K562 (cell line): ENCODE measurements around the gene FAXC. TPM values are rescaled to one million over a fixed set of nuclear protein-coding genes. Genes with fewer than 3 reads are reported as not detected.

ENCODE experiments used
- ATAC-seq: fragments of 200-7000 bp; cut with Tn5 transposase; 3 replicates; pipeline ENCODE4 v1.9.1; 2020; ENCODE audit warnings: moderate library complexity
- BruUV-seq: library from RNA; stranded (reverse); fragments of 400-500 nt; replicated peaks from 2 replicates; lab custom pipeline; 2021; lab: Mats Ljungman, UMichigan
- CTCF ChIA-PET: fragments of 300-600 bp; formaldehyde crosslinking; extraction: SDS; loops from one replicate; lab custom pipeline; 2021; ENCODE audit warnings: low intra/inter-chr PET ratio; lab: Yijun Ruan, JAX
- POLR2A ChIA-PET: fragments of 300-600, 350-650 bp; sonication (Branson Sonifier 250); formaldehyde crosslinking; extraction: SDS; loops from one replicate; lab custom pipeline; 2021; ENCODE audit warnings: antibody characterized with exemption, inconsistent platforms; lab: Yijun Ruan, JAX
- DNase-seq, 4 experiments: peaks; one replicate each; pipeline versions ENCODE4 v3.0.0 to v3.0.0-alpha.2; 2011 to 2018; ENCODE audit warnings: low spot score in 3 of 4, mixed read lengths in 3 of 4; ENCODE audit errors: extremely low read depth in 1 of 4
- FAIRE-seq: peaks from 2 replicates; lab custom pipeline; 2011; peaks lifted over from hg19 to GRCh38; lab: Jason Lieb, UNC
- H2AFZ ChIP-seq: 2 replicates; pipeline ENCODE4 v1.6.0; 2011; ENCODE audit warnings: low read depth, low read length, control low read depth, inconsistent platforms
- H3K27ac ChIP-seq: fragments of 200-600 bp; 3 replicates; pipeline ENCODE4 v1.8.0; 2011; ENCODE audit warnings: low read depth, mild to moderate bottlenecking, control low read depth, inconsistent platforms, low read length, moderate library complexity, mixed read lengths; ENCODE audit errors: extremely low read depth
- H3K27me3 ChIP-seq, 2 experiments: fragments of 300-600 bp in 1 of 2; 2 replicates in 1 of 2; 3 replicates in 1 of 2; pipeline versions ENCODE4 v1.6.0 to v1.8.0; 2011; ENCODE audit warnings: inconsistent platforms in 2 of 2, low read length in 2 of 2, mild to moderate bottlenecking in 1 of 2, mixed read lengths in 1 of 2, moderate library complexity in 1 of 2; ENCODE audit not compliant: control insufficient read depth in 2 of 2, insufficient read depth in 2 of 2
- H3K36me3 ChIP-seq: fragments of 300-600 bp; 3 replicates; pipeline ENCODE4 v1.8.0; 2011; ENCODE audit warnings: mild to moderate bottlenecking, low read length, inconsistent platforms; ENCODE audit not compliant: control insufficient read depth, insufficient read depth
- H3K4me1 ChIP-seq, 2 experiments: fragments of 200-600 bp in 1 of 2; replicated peaks in 1 of 2; 2 replicates in 1 of 2; 3 replicates in 1 of 2; pipeline versions ENCODE4 v1.5.1 to v1.8.0; 2011; ENCODE audit warnings: inconsistent platforms in 2 of 2, low read length in 2 of 2, mild to moderate bottlenecking in 1 of 2, mixed read lengths in 1 of 2, moderate library complexity in 1 of 2; ENCODE audit not compliant: control insufficient read depth in 2 of 2, insufficient read depth in 2 of 2
- H3K4me2 ChIP-seq: 2 replicates; pipeline ENCODE4 v1.6.1; 2011; ENCODE audit warnings: low read length, control low read depth, inconsistent platforms, mixed read lengths; ENCODE audit not compliant: insufficient read depth
- H3K4me3 ChIP-seq: fragments of 200-600 bp; sonication (generic), shearing (Covaris generic); 2 replicates; pipeline ENCODE4 v1.5.1; 2016; ENCODE audit warnings: control low read depth, inconsistent platforms
- H3K79me2 ChIP-seq: fragments of 200-600 bp; 3 replicates; pipeline ENCODE4 v1.8.0; 2011; ENCODE audit warnings: low read length, inconsistent platforms; ENCODE audit not compliant: control insufficient read depth, insufficient read depth
- H3K9ac ChIP-seq, 2 experiments: 2 replicates each; pipeline versions ENCODE4 v1.6.0 to v1.6.1; 2011; ENCODE audit warnings: low read depth in 2 of 2, low read length in 2 of 2, control low read depth in 1 of 2, inconsistent platforms in 1 of 2, mild to moderate bottlenecking in 1 of 2, mixed read lengths in 1 of 2; ENCODE audit not compliant: insufficient read depth in 1 of 2
- H3K9me1 ChIP-seq: one replicate; pipeline ENCODE4 v1.6.0; 2011; ENCODE audit warnings: inconsistent platforms, mild to moderate bottlenecking, low read length, moderate library complexity; ENCODE audit not compliant: control insufficient read depth, insufficient read depth
- H3K9me3 ChIP-seq: replicated peaks from 2 replicates; pipeline ENCODE4 v1.5.1; 2011; ENCODE audit warnings: low read depth, low read length, inconsistent platforms; ENCODE audit not compliant: control insufficient read depth, insufficient read depth
- H4K20me1 ChIP-seq: replicated peaks from 2 replicates; pipeline ENCODE4 v1.6.1; 2011; ENCODE audit warnings: low read length, inconsistent platforms, mixed read lengths; ENCODE audit not compliant: control insufficient read depth, insufficient read depth
- ATF2 ChIP-seq: sonication (generic); formaldehyde crosslinking; IDR thresholded peaks from 2 replicates; pipeline ENCODE4 v1.8.1; 2022; ENCODE audit warnings: missing genetic modification reagents
- CLOCK ChIP-seq: fragments of 250-450 bp; sonication (Bioruptor Pico); IDR thresholded peaks from 2 replicates; pipeline ENCODE4 v1.4.0; 2020; ENCODE audit warnings: mild to moderate bottlenecking, moderate library complexity, borderline replicate concordance
- DIDO1 ChIP-seq: fragments of 450-650 bp; IDR thresholded peaks from 2 replicates; pipeline ENCODE4 v1.6.1; 2016; ENCODE audit warnings: low read depth, missing biosample characterization, missing genetic modification characterization
- HIVEP1 ChIP-seq: fragments of 250-450 bp; sonication (Bioruptor Pico); IDR thresholded peaks from 2 replicates; pipeline ENCODE4 v1.4.0; 2020; ENCODE audit warnings: mild to moderate bottlenecking
- MAZ ChIP-seq, 2 experiments: fragments of 450-650 bp in 1 of 2; sonication (generic) in 1 of 2; formaldehyde crosslinking; IDR thresholded peaks in 1 of 2; conservative IDR thresholded peaks in 1 of 2; 2 replicates each; pipeline versions ENCODE4 v1.4.0 to v1.5.0; 2020; ENCODE audit warnings: mild to moderate bottlenecking in 1 of 2, missing genetic modification reagents in 1 of 2
- NFRKB ChIP-seq: fragments of 450-650 bp; IDR thresholded peaks from 2 replicates; pipeline ENCODE4 v1.6.1; 2016; ENCODE audit warnings: low read depth
- PYGO2 ChIP-seq: fragments of 450-650 bp; IDR thresholded peaks from 2 replicates; pipeline ENCODE4 v1.6.1; 2016; ENCODE audit warnings: mild to moderate bottlenecking, missing genetic modification characterization, moderate library complexity, missing compliant biosample characterization
- SNIP1 ChIP-seq: fragments of 450-650 bp; IDR thresholded peaks from 2 replicates; pipeline ENCODE4 v1.7.1; 2017; ENCODE audit warnings: low read depth, mild to moderate bottlenecking
- SNRNP70 ChIP-seq: fragments of 200-400 bp; formaldehyde crosslinking; optimal IDR thresholded peaks from 2 replicates; pipeline ENCODE3; 2017; ENCODE audit warnings: low read depth, low read length
- THAP7 ChIP-seq: fragments of 250-450 bp; sonication (Bioruptor Pico); IDR thresholded peaks from 2 replicates; pipeline ENCODE4 v1.5.0; 2021
- ZNF76 ChIP-seq: fragments of 250-450 bp; sonication (Bioruptor Pico); IDR thresholded peaks from 2 replicates; pipeline ENCODE4 v1.4.0; 2020; ENCODE audit warnings: mild to moderate bottlenecking, moderate library complexity, borderline replicate concordance
- ZNF778 ChIP-seq: fragments of 450-650 bp; formaldehyde crosslinking; IDR thresholded peaks from 2 replicates; pipeline ENCODE4 v1.4.0; 2020; ENCODE audit warnings: mild to moderate bottlenecking, moderate library complexity
- in situ Hi-C: fragments of 300-500 bp; cut with MboI; formaldehyde crosslinking; loops from 4 replicates; pipeline ENCODE4 v1.15.0; 2018; ENCODE audit warnings: inconsistent platforms, mixed read lengths
- intact Hi-C: fragments of 100-400 bp; cut with micrococcal nuclease; formaldehyde crosslinking; loops from 2 replicates; pipeline ENCODE4 v1.14.2; 2022
- polyA plus RNA-seq, 8 experiments: library from polyadenylated mRNA; depleted of rRNA in 4 of 8; stranded (reverse) in 5 of 8; unstranded in 3 of 8; fragments of >200 nt; fragmentation: Nextera tagmentation in 2 of 8; fragmentation: Illumina TruSeq in 1 of 8; extraction: Ambion mirVana in 2 of 8; extraction: Trizol in 1 of 8; gene quantifications; 2 replicates each; pipeline versions ENCODE4 v1.2.1 to v1.2.3, GENCODE V29; 2011 to 2014; ENCODE audit warnings: inconsistent platforms in 1 of 8, missing spikeins in 1 of 8
- total RNA-seq, 7 experiments: library from RNA; depleted of rRNA in 6 of 7; stranded (reverse); fragments of >200 nt in 6 of 7; fragmentation: Illumina TruSeq in 2 of 7; extraction: Trizol in 2 of 7; gene quantifications; 2 replicates each; pipeline versions ENCODE4 v1.2.1 to v1.2.3, GENCODE V29; 2011 to 2021; ENCODE audit warnings: low replicate concordance in 1 of 7
- TF ChIP-seq, protein P1 (sequence below): fragments of 450-650 bp; IDR thresholded peaks from 2 replicates; pipeline ENCODE4 v1.6.1; 2016
- TF ChIP-seq, protein P2 (sequence below): fragments of 450-650 bp; IDR thresholded peaks from 2 replicates; pipeline ENCODE4 v1.6.1; 2018; ENCODE audit not compliant: partially characterized antibody

FAXC gene
- total and polyA plus RNA-seq, 9 of the 15 experiments (the other 6 are each of a cell fraction or from before 2014, with no cell fraction given): 0.06 to 0.40 (median 0.13) TPM; not detected in 5

DNA sequence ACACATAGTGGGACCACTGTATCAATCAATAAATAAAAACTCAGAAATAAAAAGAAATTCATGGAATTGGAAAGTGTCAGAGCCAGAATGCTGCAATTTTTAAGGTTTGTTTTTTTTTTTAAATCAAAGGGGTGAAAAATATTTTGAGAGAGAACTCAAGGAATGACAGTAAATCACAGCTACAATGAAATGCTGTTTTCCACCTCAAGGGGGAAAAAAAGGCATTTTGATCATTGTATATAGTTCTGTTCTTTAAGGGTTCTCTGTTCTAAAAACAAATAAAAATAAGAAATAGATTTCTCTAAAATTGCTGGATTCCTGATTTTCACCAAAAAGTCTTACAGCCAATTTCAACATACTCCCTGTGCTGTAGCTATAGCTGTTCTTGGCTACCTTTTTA, 24.5 kb downstream of the FAXC start:
- Histone ChIP-seq H4K20me1 (no peaks in the 10 kb centered on the region), H3K4me3 (no peak overlapping the region), H3K9me3 (no peaks in the 10 kb centered on the region), H3K36me3 (no peaks in the 10 kb centered on the region), H3K27me3 (peaks cover 28 to 30% of the 10 kb centered on the region in 2 experiments), H3K9ac (no peak overlapping the region), H3K79me2 (no peaks in the 10 kb centered on the region), H3K9me1 (no peaks in the 10 kb centered on the region), H3K4me2 (no peak overlapping the region), H2AFZ (no peak overlapping the region), H3K27ac (no peak overlapping the region), H3K4me1 (no peaks in the 10 kb centered on the region)
- ATAC-seq: no peak
- intact Hi-C loops (no loop called here), in situ Hi-C loops (loop anchor here (25.0 kb wide), 1 partner anchor 412 kb away; no protein-coding TSS in a partner anchor)
- ChIA-PET CTCF (no interaction called here), POLR2A (interaction anchor here (0.7 kb wide), 1 partner anchor 47 kb away, joined by 3 read pairs; no protein-coding TSS in a partner anchor)
- DNase-seq: no peak
- BruUV-seq: no TSS peak
- no peak for FAIRE-seq
- TF ChIP-seq SNIP1: no peak
- no peak for TF ChIP-seq ZNF76 (CRISPR knock-in tag)
- no peak for TF ChIP-seq ATF2 (CRISPR knock-in tag)
- no peak for TF ChIP-seq MAZ (CRISPR knock-in tag; conservative IDR thresholded peaks at IDR 0.05 in 1 of 2, IDR thresholded peaks at IDR 0.05 in 1 of 2)
- no peak for TF ChIP-seq CLOCK (CRISPR knock-in tag)
- TF ChIP-seq ZNF778 (CRISPR knock-in tag): no peak
- TF ChIP-seq HIVEP1: no peak
- TF ChIP-seq NFRKB: no peak
- no peak for TF ChIP-seq DIDO1
- TF ChIP-seq PYGO2 (tag): no peak
- TF ChIP-seq, protein P1, sequence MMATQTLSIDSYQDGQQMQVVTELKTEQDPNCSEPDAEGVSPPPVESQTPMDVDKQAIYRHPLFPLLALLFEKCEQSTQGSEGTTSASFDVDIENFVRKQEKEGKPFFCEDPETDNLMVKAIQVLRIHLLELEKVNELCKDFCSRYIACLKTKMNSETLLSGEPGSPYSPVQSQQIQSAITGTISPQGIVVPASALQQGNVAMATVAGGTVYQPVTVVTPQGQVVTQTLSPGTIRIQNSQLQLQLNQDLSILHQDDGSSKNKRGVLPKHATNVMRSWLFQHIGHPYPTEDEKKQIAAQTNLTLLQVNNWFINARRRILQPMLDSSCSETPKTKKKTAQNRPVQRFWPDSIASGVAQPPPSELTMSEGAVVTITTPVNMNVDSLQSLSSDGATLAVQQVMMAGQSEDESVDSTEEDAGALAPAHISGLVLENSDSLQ: no peak
- no peak for TF ChIP-seq SNRNP70
- no peak for TF ChIP-seq THAP7 (CRISPR knock-in tag)
- TF ChIP-seq, protein P2, sequence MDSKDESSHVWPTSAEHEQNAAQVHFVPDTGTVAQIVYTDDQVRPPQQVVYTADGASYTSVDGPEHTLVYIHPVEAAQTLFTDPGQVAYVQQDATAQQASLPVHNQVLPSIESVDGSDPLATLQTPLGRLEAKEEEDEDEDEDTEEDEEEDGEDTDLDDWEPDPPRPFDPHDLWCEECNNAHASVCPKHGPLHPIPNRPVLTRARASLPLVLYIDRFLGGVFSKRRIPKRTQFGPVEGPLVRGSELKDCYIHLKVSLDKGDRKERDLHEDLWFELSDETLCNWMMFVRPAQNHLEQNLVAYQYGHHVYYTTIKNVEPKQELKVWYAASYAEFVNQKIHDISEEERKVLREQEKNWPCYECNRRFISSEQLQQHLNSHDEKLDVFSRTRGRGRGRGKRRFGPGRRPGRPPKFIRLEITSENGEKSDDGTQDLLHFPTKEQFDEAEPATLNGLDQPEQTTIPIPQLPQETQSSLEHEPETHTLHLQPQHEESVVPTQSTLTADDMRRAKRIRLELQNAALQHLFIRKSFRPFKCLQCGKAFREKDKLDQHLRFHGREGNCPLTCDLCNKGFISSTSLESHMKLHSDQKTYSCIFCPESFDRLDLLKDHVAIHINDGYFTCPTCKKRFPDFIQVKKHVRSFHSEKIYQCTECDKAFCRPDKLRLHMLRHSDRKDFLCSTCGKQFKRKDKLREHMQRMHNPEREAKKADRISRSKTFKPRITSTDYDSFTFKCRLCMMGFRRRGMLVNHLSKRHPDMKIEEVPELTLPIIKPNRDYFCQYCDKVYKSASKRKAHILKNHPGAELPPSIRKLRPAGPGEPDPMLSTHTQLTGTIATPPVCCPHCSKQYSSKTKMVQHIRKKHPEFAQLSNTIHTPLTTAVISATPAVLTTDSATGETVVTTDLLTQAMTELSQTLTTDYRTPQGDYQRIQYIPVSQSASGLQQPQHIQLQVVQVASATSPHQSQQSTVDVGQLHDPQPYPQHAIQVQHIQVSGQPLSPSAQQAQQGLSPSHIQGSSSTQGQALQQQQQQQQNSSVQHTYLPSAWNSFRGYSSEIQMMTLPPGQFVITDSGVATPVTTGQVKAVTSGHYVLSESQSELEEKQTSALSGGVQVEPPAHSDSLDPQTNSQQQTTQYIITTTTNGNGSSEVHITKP: no peak
